ENCODE data around the gene FAM120A.

GRCh38 chr9:93578844-93579243 is 127.4 kb downstream of the FAM120A start:
- TF ChIP-seq ETV6 (IDR thresholded peaks at IDR 0.05; ENCODE audit: borderline replicate concordance in 1 of 2, low read depth in 2 of 2, low read length in 1 of 2) (no peak), ETV6 (CRISPR knock-in tag; IDR thresholded peaks at IDR 0.05; ENCODE audit: borderline replicate concordance) (no peak), CTCF (IDR thresholded peaks at IDR 0.05 in 2 of 3, conservative IDR thresholded peaks at IDR 0.05 in 1 of 3; ENCODE audit: insufficient read depth in 2 of 3, low read depth in 1 of 3, low read length in 3 of 3) (no peak), ZNF165 (CRISPR knock-in tag; IDR thresholded peaks at IDR 0.05; ENCODE audit: borderline replicate concordance) (no peak), ZFP36 (IDR thresholded peaks at IDR 0.05; ENCODE audit: low read depth, low read length, partially characterized antibody) (no peak), SREBF2 (CRISPR knock-in tag; IDR thresholded peaks at IDR 0.05) (no peak), ATF7 (IDR thresholded peaks at IDR 0.05) (no peak), MEF2D (tag; conservative IDR thresholded peaks at IDR 0.05; ENCODE audit: low read depth) (no peak)
